CD4-positive, alpha-beta T cell treated with Interferon gamma for 1 hour (primary cell): ENCODE results near the gene KDM5B.

Experiments
- DNase-seq: peaks from one replicate; pipeline ENCODE4 v3.0.0-alpha.2; 2020

KDM5B gene

GRCh38 chr1:202684716-202685115 lies 123.5 kb downstream of the KDM5B start:
- no peak for DNase-seq

- DNase-seq = no peak
Observed at GRCh38 chr1:202683029-202683428, 125.2 kb downstream of the KDM5B start.

GRCh38 chr1:202682477-202682876 lies 125.7 kb downstream of the KDM5B start:
- DNase-seq = no peak

- no peak for DNase-seq
Observed at GRCh38 chr1:202681736-202682420, 126.3 kb downstream of the KDM5B start.

- no peak for DNase-seq
Observed at GRCh38 chr1:202680586-202681352, 127.5 kb downstream of the KDM5B start.

- no peak for DNase-seq
Observed at GRCh38 chr1:202679406-202680177, 128.6 kb downstream of the KDM5B start.

GRCh38 chr1:202677433-202677832 lies 130.8 kb downstream of the KDM5B start:
- no peak for DNase-seq
